Stimulated activated CD8-positive, alpha-beta memory T cell treated with anti-CD3 and anti-CD28 coated beads, Interleukin-4, amount 100 ng/mL, for 1 hour (primary cell): Measurements from ENCODE around the gene DCAF7.

Experiments
- DNase-seq, 2 donors: peaks; one replicate each; pipeline ENCODE4 v3.0.0-alpha.2; 2020; ENCODE audit warnings: low read depth in 2 of 2, low spot score in 1 of 2

Gene DCAF7

GRCh38 chr17:63543822-63544420 lies 6.4 kb upstream of the DCAF7 start:
- DNase-seq, result no peak

DNA sequence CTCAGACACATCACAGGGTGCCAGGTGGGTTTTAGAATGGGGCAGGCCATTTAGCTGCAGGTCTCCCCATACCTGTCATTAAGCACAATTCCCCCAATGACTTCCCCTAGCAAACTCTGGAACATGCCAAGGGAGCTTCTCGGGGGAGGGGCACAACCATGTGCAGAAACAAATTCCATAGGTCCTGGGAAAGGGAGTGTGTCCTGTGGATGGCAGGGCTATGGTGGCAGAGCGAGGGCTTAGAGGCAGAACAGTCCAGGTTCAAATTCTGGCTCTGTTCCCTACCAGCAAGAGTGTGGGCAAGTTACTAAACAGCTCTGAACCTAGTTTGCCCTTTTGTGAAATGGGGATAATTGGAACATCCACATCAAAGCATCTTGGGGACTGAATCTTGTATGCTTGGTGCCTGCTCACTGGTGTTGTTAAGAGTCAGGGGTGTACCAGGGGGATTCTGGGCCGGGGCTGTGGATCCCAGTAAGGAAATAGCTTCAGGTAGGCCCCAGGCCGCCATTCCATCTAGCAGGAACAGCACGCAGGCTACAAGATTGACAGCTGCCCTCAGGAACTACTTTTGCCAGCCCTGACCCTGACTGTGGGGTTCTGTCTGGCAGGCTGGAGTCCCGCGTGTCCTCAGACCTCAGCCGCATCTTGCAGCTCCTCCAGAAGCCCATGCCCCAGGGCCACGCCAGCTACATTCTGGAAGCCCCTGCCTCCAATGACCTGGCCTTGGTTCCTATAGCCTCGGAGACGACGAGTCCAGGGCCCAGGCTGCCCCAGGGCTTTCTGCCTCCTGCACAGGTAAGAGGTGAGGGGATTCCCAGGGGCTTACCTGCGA lies 5.6 kb upstream of the DCAF7 start:
- no peak for DNase-seq

- no peak for DNase-seq
Measured at GRCh38 chr17:63546308-63547082, 3.8 kb upstream of the DCAF7 start.

- no peak for DNase-seq
Measured at GRCh38 chr17:63547083-63547523, 3.2 kb upstream of the DCAF7 start.

DNA sequence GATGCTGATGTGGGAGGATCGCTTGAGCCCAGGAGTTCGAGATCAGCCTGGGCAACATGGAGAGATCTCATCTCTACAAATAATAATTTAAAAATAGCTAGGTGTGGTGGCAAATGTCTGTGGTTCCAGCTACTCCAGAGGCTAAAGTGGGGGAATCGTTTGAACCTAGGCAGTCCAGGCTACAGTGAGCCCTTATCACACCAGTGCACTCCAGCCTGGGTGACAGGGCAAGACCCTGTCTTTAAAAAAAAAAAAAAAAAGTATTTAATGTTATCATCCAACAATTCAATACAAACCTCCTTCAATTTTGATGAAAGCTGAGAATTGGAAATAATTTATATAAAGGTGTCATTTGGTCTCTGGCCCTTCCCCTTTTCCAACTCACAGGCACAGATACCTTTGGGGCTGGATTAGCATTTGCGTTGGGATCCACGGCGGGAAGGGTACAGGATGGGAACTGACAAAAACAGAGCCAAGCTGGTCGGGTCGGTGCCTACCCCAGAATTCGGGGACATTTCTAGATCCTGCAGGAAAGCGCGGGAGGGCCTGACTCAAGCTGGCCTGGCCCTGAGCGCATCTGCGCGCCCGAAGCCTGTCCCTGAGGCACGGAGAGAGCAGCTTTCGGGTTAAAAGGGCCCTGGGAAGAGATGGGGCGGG lies 860 bp upstream of the DCAF7 start:
- DNase-seq, result no peak

DNA sequence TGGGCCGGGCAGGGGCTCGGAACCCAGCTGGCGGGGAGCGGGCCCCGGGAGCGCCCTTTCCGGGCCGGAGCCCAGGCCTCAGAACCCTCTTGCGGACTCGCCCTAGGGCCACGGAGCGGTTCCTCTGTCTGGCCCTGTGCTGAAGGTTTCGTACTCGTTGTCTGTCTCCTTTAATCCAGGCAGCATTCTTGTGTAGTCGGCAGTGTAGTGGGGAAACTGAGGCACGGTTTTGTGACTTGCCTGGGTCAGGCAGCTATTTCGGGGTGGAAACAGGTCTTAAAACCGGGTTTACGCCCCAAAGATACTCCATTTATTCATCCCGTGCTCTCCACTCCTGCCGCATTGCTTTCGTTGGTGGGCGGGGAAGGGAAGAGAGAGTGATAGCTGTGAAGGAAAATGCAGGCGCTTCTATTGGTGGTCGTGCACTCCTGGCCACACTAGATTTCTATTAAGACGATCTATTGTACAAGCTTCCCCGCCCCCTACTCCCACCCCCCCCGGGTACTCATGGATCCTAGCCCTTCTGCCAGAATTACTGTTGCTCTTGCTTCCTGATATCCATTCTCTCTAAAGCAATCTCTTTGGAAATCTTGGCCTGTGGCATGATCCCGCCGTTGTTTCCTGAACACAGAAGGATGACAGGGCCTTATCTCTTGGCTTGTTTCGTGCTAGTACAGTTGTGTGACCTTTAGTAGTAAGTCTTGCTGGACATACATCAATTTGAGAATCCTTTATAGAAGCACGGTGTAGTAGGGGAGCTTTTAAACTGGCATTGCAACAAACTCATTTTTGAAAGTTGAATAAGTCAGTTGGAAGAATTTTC lies 751 bp downstream of the DCAF7 start:
- DNase-seq, result no peak

DNA sequence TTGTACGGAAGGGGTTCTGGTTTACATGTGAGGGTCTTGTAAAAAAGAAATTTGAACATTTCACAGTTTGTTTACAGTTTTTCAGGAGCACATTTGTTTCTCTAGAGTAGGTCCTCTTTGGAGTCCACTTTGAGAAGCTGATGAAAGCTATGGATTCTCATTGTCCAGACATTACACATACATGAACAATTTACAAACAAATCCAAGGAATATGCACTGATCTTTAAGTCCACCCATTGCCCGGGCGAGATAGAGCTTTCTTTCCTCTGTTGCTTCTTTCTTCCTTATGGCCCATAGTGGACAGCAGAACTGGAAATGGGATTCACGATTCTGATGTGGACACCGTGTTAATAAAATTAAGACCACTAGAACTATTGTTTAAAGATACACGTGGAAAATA lies 1.9 kb downstream of the DCAF7 start:
- DNase-seq, result no peak

GRCh38 chr17:63555500-63556156 lies 5.4 kb downstream of the DCAF7 start:
- no peak for DNase-seq

DNA sequence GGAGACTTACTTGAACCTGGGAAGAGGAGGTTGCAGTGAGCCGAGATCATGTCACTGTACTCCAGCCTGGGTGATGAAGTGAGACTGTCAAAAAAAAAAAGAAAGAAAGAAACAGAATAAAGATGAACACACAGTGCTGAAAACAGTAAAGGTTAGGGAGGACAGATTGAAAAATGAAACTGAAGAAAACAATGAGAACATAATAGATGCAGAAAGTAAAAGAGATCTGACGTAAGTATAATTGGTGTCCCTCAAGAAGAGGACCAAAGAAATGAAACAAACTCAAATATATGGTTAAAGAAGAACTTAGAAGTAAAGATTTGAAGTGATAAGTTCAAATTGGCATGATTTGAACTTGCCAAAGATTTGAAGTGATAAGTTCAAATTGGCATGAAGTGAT lies 7.1 kb downstream of the DCAF7 start:
- no peak for DNase-seq

DNA sequence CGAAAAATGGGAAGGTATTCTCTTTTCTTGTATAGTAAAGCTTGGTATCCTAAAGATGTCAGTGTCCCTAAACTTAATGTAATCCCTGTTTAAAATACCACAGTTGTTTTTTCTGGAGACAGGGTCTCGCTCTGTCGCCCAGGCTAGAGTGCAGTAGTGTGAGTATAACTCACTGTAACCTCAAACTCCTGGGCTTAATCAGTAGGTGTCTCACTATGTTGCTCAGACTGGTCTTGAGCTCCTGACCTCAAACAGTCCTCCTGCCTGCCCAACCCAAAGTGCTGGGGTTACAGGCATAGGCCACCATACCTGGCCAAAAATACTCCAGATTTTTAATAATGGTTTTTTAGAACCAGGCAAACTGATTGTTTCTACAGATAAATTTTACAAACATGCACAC lies 8.2 kb downstream of the DCAF7 start:
- DNase-seq, result no peak

DNA sequence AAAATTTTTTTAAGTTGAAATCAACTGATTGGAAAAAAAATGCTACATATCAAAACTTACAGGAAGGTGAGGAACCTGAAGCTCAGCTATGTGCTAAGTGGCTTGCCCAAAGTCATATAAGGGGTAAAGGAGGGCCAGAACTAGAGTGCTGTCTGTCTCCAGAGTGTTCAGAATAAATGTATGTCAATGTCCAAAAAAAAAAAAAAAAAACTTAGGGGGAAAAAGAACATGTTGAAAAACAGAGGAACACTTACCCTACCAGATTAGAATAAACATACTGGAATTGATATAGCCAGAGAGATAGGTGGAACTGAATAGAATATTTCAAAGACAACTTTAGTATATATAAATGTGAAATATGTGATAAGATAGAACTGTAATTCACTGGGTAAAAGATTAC lies 11.5 kb downstream of the DCAF7 start:
- no peak for DNase-seq

DNA sequence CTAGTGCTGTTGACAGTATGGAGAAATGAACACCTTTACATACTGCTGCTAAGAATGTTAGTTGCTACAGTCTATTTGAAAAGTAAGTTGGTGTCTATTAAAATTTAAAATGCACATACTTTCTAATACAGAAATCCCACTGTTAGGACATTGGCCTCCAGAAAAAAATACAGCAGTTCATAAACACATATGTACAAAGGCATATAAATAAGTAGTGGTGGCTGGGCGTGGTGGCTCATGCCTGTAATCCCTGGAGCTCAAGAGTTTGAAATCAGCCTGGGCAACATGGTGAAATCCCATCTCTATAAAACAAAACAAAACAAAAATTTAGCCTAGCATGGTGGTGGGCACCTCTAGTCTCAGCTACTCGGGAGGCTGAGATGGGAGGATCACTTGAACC lies 13.1 kb downstream of the DCAF7 start:
- no peak for DNase-seq

- DNase-seq, result no peak
Measured at GRCh38 chr17:63564562-63564961, 14.3 kb downstream of the DCAF7 start.

GRCh38 chr17:63567229-63567628 lies 17.0 kb downstream of the DCAF7 start:
- DNase-seq, result no peak

DNA sequence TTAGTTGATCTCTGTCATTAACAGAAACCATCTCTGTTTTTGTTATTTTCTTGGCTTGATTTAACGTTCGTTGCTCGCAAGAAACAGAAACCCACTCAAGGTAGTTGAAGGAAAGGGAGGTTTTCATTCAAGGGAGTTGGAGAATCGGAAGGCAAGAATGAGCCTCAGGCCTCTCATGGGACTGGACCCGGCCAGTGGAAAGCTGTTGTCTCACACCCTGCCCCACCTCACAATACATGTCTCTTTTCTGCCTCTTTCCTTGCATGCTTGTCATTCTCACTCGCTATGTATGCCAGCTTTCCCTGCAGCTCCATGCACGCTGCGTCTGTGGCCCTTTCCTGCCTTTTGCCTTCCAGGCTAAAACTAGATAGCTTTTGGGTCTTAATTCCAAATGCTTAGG lies 18.3 kb downstream of the DCAF7 start:
- DNase-seq, result no peak

- no peak for DNase-seq
Measured at GRCh38 chr17:63571632-63572310, 21.5 kb downstream of the DCAF7 start.

DNA sequence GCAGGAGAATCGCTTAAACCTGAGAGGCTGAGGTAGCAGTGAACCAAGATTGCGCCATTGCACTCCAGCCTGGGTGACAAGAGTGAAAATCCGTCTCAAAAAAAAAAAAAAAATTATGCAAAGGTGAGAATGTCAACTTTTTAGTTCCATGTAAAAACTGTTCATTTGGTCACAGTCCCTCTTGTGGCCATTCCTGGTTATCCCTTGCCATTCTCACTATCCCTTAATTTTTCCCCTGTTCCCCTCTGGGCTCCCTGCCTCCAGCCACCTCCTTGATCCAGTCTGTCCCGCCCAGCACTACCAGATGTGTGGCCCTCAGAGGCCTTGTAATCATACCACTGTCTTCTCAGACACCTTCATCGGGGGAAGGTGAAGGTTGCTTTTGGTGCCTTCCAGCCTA lies 23.4 kb downstream of the DCAF7 start:
- no peak for DNase-seq

- DNase-seq, result no peak
Measured at GRCh38 chr17:63578027-63578768, 27.9 kb downstream of the DCAF7 start.

DNA sequence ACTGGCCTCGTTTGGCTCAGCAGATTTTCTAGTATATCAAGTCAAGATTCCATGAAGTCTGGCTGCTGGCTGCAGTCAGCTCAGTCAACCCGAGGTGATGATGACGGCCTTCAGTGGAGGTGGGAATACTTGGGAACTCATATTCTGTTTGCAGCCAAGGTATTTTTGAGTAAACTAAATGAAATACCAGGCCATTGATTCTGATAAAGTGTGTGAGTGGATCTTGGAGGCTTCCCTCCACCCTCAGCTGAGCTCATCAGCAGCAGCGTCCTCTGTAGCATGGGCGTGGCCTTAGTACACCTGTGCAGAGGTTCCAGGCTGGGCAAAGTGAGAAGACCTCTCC lies 28.5 kb downstream of the DCAF7 start:
- no peak for DNase-seq
